Esophagus muscularis mucosa (tissue), 4 donors: ENCODE measurements around the gene TGDS. TPM values are rescaled to one million over a fixed set of nuclear protein-coding genes. Genes with fewer than 3 reads are reported as not detected.

Experiments
- DNase-seq: peaks from one replicate; pipeline ENCODE4 v3.0.0-alpha.2; 2017; ENCODE audit errors: extremely low spot score
- H3K27ac ChIP-seq, 4 donors: fragments of 200-600 bp; sonication (generic); replicated peaks in 1 of 4; 1 replicate in 3 of 4; 2 replicates in 1 of 4; pipeline ENCODE4 v1.5.1; 2016 to 2019; ENCODE audit warnings: mild to moderate bottlenecking in 1 of 4
- H3K27me3 ChIP-seq, 4 donors: fragments of 200-600 bp; sonication (generic); one replicate each; pipeline versions ENCODE4 v1.5.1 to v1.6.0; 2016 to 2019
- H3K36me3 ChIP-seq, 4 donors: fragments of 200-600 bp; sonication (generic); one replicate each; pipeline ENCODE4 v1.5.1; 2016 to 2019
- H3K4me1 ChIP-seq, 4 donors: fragments of 200-600 bp; sonication (generic); one replicate each; pipeline ENCODE4 v1.5.1; 2016 to 2019
- H3K4me3 ChIP-seq, 4 donors: fragments of 200-600 bp; sonication (generic); 1 replicate in 2 of 4; 2 replicates in 2 of 4; pipeline ENCODE4 v1.5.1; 2016 to 2019; ENCODE audit warnings: mild to moderate bottlenecking in 4 of 4, moderate library complexity in 1 of 4
- H3K9me3 ChIP-seq, 4 donors: fragments of 200-600 bp; sonication (generic); 1 replicate in 3 of 4; 2 replicates in 1 of 4; pipeline ENCODE4 v1.5.1; 2016 to 2019
- CTCF ChIP-seq, 3 experiments: fragments of 200-600 bp in 2 of 3; fragments of 450-650 bp in 1 of 3; sonication (generic) in 2 of 3; IDR thresholded peaks; one replicate each; pipeline ENCODE4 v1.5.1; 2017 to 2019; ENCODE audit warnings: antibody characterized with exemption in 3 of 3, mild to moderate bottlenecking in 2 of 3, moderate library complexity in 1 of 3
- EP300 ChIP-seq: sonication (generic); formaldehyde crosslinking; IDR thresholded peaks from one replicate; pipeline ENCODE4 v1.6.1; 2017; ENCODE audit warnings: antibody characterized with exemption
- POLR2A ChIP-seq: fragments of 450-650 bp; IDR thresholded peaks from one replicate; pipeline ENCODE4 v1.6.1; 2017; ENCODE audit warnings: antibody characterized with exemption, moderate library complexity, mild to moderate bottlenecking, low read depth
- POLR2AphosphoS5 ChIP-seq, 2 donors: sonication (generic); formaldehyde crosslinking; IDR thresholded peaks; one replicate each; pipeline ENCODE4 v1.6.1; 2017; ENCODE audit warnings: antibody characterized with exemption in 2 of 2
- WGBS: methylation state at CpG from one replicate; pipeline ENCODE4 v1.1.5; 2018; 5-methylcytosine and 5-hydroxymethylcytosine counted together
- intact Hi-C: fragments of 100-400 bp; cut with DNase I; formaldehyde crosslinking; loops from one replicate; pipeline ENCODE4 v1.15.1; 2023
- total RNA-seq, 4 donors: library from RNA; depleted of rRNA; stranded (reverse); fragments of >200 nt; gene quantifications; one replicate each; pipeline versions ENCODE4 v1.1.0 to v1.2.1, GENCODE V29; 2016

TGDS gene
- total RNA-seq, 4 donors from 2014 or later: 3.7 to 7.5 (median 6.2) TPM

- Histone ChIP-seq H3K4me3 (no peak overlapping the region), H3K4me1 (no peaks in the 10 kb centered on the region), H3K27ac (no peak overlapping the region), H3K36me3 (peaks cover 14 to 36% (median 30%) of the 10 kb centered on the region in 4 donors), H3K27me3 (no peaks in the 10 kb centered on the region), H3K9me3 (no peaks in the 10 kb centered on the region)
- no peak for DNase-seq
- WGBS: 96% methylated on average over 3 of the region's 3 CpGs
- intact Hi-C loops: no loop called here
- TF ChIP-seq CTCF (IDR thresholded peaks at IDR 0.05) (no peak), EP300 (no peak), POLR2AphosphoS5 (IDR thresholded peaks at IDR 0.05) (no peak), POLR2A (no peak)
These were observed 28.4 kb downstream of the TGDS start for GRCh38 chr13:94567581-94567980.

GRCh38 chr13:94561126-94561525, 34.8 kb downstream of the TGDS start:
- DNase-seq: no peak
- Histone ChIP-seq H3K9me3 (no peaks in the 10 kb centered on the region), H3K4me1 (no peaks in the 10 kb centered on the region), H3K27ac (no peak overlapping the region), H3K27me3 (no peaks in the 10 kb centered on the region), H3K36me3 (peaks cover 0 to 6% (median 0%) of the 10 kb centered on the region in 4 donors), H3K4me3 (no peak overlapping the region)
- WGBS: 84% methylated on average over 3 of the region's 3 CpGs
- intact Hi-C loops: no loop called here
- TF ChIP-seq CTCF (IDR thresholded peaks at IDR 0.05): no peak
- no peak for TF ChIP-seq POLR2A
- TF ChIP-seq POLR2AphosphoS5 (IDR thresholded peaks at IDR 0.05): no peak
- no peak for TF ChIP-seq EP300

- H3K4me1 ChIP-seq: no peaks in the 10 kb centered on the region
- H3K4me3 ChIP-seq: no peak overlapping the region
- no peaks in the 10 kb centered on the region for H3K27me3 ChIP-seq
- DNase-seq: no peak
- 66% methylated on average over 2 of the region's 2 CpGs for WGBS
- intact Hi-C loops: no loop called here
- H3K27ac ChIP-seq: no peak overlapping the region
- no peaks in the 10 kb centered on the region for H3K9me3 ChIP-seq
- TF ChIP-seq CTCF (IDR thresholded peaks at IDR 0.05) (no peak), POLR2AphosphoS5 (IDR thresholded peaks at IDR 0.05) (no peak)
- H3K36me3 ChIP-seq: peaks cover 0 to 6% (median 0%) of the 10 kb centered on the region in 4 donors
These were observed 35.8 kb downstream of the TGDS start for GRCh38 chr13:94560116-94560515.

GRCh38 chr13:94559222-94559795, 36.6 kb downstream of the TGDS start:
- Histone ChIP-seq H3K4me1 (no peaks in the 10 kb centered on the region), H3K27ac (no peak overlapping the region), H3K4me3 (no peak overlapping the region), H3K27me3 (no peaks in the 10 kb centered on the region), H3K9me3 (no peaks in the 10 kb centered on the region), H3K36me3 (peaks cover 0 to 6% (median 0%) of the 10 kb centered on the region in 4 donors)
- TF ChIP-seq CTCF (IDR thresholded peaks at IDR 0.05): no peak
- no peak for TF ChIP-seq EP300
- no peak for TF ChIP-seq POLR2AphosphoS5 (IDR thresholded peaks at IDR 0.05)
- no peak for TF ChIP-seq POLR2A
- intact Hi-C loops: no loop called here
- 81% methylated on average over 6 of the region's 6 CpGs for WGBS
- DNase-seq: no peak

- no peaks in the 10 kb centered on the region for H3K9me3 ChIP-seq
- intact Hi-C loops: no loop called here
- H3K27me3 ChIP-seq: no peaks in the 10 kb centered on the region
- 82% methylated on average over 6 of the region's 6 CpGs for WGBS
- peaks cover 0 to 6% (median 0%) of the 10 kb centered on the region in 4 donors for H3K36me3 ChIP-seq
- no peak overlapping the region for H3K4me3 ChIP-seq
- TF ChIP-seq EP300 (no peak), CTCF (IDR thresholded peaks at IDR 0.05) (no peak), POLR2A (no peak), POLR2AphosphoS5 (IDR thresholded peaks at IDR 0.05) (no peak)
- peak; percentile 74 for DNase-seq
- H3K27ac ChIP-seq: no peak overlapping the region
- H3K4me1 ChIP-seq: no peaks in the 10 kb centered on the region
These were observed 37.2 kb downstream of the TGDS start for GRCh38 chr13:94558716-94559115.
